GM18909 (cell line): ENCODE data around the gene ANP32A.

Source experiments
- ATAC-seq: cut with Tn5 transposase; IDR thresholded peaks from one replicate; pipeline ENCODE4 v1.9.1; 2021; ENCODE audit warnings: mild to moderate bottlenecking; ENCODE audit not compliant: unreplicated experiment, poor library complexity

The ANP32A gene

DNA sequence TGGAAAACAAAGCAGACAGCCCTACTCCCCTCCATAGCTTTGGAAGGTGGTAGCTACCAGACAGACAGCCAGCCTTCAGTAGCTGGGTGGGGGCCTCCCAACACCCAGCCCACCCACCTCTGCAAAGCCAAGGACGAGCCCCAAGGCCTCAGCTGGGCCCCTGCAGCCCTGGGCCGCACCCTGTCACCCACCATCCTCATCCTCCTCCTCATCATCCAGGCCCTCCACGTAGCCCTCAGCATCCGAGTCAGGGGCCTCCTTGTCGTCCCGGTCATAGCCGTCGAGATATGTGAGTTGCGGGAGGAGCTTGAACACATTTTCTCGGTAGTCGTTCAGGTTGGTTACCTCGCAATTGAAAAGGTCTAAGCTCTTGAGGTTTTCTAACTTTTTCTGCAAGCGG is 36.5 kb downstream of the ANP32A start:
- no peak for ATAC-seq

GRCh38 chr15:68783226-68784058 is 37.3 kb downstream of the ANP32A start:
- ATAC-seq: no peak

DNA sequence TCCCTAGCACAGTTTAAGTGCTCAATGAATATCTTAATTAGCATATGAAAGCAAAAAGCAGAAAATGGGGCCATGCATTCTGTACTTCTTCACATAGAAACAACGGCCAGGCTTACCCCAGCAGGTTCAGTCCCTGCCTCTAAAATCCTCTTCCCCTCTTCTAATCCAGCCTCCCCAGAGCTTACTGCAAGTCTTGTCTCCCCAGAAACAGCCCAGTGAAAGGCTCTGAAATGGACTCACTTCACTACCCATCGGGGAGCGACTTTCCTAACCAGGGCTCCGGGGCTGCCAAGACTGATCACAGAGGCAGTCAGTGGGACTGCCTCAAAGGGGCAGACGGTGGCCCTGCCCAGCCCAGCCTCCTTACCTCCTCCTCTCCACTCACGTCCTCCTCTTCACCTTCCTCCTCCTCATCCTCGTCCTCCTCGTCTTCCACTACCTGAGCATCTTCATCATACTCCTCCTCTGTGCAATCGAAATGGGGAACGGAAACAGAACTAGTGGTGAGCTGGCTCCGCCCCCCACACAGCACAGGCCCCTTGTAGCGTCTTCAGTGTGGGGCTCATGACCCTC is 38.0 kb downstream of the ANP32A start:
- no peak for ATAC-seq

- ATAC-seq: no peak
Observed at GRCh38 chr15:68781766-68782588, 38.7 kb downstream of the ANP32A start.

DNA sequence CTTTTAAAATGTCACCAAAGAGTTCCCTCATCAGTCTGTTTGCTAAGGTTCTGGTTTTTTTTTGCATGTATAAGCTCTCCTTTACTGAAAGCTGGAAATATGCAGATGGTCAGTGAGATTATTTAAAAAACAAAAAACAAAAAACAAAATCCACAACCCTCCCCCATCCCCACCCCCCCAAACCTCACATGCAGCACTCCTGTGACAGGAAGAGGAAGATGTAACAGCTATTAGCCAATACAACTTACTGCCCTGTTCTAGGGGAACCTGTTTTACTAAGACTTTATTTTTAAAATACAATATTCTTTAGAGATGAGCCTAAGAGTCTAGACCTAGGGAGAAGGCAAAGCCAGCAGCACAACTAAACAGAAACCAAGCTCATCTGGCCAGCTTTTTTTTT is 39.5 kb downstream of the ANP32A start:
- no peak for ATAC-seq

DNA sequence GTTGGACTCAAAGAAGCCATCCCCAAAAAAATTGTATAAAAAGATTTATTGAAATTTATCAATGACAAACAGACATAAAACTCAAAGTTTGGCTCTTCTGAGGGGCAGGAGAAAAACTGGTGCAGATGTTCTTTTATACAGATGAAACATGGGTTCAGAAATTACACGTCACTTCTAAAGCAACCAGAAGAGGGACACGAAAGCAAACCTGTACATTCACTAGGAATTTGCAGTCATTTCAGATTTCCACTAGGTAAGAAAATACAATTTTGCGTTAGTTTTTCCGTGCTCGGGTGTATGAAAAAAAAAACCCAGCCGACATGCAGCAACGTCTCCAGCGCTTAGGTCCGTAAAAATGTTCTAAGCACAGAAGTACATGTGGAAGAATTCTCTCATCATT is 41.8 kb downstream of the ANP32A start:
- ATAC-seq: no peak

DNA sequence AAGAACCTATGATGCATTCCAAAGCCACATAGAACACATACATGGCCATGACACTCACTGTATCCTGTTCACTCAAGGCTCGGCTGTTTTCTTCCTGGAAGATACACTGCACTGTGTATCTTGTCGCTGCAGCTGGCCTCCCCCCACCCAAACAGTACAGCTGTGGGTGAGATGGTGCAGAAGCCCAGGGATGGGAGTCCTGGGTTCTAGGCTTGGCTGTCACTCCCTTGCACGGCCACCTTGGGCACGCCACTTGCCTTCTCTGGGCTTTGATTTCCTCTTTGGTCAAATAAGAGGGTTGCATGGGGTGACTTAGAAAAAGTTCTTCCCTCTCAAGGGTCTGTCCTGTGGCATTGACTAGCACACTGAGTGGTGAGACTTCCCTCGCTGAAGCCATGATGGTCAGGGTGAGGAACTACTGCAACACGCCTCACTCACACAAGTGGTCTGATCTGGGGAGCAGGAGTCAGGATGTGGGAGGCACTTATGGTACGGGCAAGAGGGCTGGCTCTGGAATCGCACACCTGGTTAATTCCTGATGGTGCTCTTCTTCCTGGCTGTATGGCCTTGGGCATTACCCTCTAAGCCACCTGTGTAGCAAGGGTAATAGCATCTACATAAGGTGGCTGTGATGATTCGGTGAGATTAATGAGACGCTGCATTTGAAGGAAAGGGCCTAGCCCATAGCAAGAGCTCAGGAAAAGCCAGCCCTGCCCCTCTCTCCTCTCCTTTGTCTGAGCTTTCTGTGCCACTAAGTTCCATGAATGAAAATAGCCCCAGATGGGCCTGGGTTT is 44.0 kb downstream of the ANP32A start:
- no peak for ATAC-seq

- ATAC-seq: no peak
Observed at GRCh38 chr15:68775671-68776476, 44.8 kb downstream of the ANP32A start.

GRCh38 chr15:68775236-68775577 is 45.5 kb downstream of the ANP32A start:
- ATAC-seq: no peak

DNA sequence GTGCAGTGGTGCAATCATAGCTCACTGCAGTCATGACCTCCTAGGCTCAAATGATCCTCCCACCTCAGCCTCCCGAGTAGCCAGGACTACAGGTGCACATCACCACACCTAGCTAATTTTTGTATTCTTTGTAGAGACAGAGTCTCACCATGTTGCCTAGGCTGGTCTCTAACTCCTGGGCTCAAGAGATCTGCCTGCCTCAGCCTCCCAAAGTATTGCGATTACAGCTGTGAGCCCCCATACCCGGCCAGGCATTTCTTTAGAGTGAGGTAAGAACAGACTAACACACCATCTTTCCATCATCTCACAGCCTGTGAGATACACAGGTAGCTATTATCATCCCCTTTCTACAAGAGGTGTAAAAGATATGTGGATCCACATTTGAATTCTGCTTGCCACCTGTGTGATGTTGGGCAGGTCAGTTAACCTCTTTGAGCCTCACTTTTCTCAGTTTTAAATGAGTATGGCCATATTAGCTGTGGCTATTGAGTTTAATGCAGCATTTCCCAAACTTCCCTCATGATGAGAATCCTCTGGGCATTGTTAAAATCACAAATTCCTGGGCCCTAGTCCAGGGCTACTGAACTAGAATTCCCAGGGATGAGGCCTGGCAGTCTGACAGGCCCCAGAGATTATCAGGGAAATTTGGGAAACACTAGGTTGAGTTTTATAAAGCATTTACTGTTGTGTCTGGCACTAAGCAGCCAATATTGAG is 46.0 kb downstream of the ANP32A start:
- ATAC-seq: no peak

DNA sequence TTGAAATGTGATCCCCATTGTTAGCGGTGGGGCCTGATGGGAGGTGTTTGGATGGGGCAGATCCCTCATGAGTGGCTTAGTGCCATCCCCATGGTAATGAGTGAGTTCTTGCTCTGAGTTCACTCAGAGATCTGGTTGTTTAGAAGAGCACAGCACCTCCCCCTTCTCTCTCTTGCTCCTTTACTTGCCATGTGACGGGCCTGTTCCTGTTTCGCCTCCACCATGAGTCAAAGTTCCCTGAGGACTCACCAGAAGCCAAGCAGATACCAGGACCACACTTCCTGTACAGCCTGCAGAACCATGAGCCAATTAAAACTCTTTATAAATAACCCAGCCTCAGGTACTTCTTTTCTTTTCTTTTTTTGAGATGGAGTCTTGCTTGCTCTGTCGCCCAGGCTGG is 46.6 kb downstream of the ANP32A start:
- no peak for ATAC-seq

DNA sequence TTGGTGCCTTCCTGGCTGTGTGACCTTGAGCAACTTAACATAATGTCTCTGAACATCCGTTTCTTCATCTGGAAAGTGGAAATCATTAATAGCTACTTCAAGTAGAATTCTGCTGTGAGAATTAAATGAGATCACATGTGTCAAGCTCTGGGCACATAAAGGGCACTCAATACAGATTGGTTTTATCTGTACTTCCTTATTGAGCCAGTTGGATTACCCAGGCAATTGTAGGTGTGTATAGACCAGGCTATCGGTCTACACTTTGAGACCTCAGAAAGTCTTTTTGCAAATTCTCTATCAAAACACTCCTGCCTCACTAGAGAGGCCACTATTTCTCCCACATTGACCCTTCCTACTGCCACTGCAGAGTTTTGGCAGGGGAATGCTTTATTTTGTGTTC is 47.7 kb downstream of the ANP32A start:
- no peak for ATAC-seq

DNA sequence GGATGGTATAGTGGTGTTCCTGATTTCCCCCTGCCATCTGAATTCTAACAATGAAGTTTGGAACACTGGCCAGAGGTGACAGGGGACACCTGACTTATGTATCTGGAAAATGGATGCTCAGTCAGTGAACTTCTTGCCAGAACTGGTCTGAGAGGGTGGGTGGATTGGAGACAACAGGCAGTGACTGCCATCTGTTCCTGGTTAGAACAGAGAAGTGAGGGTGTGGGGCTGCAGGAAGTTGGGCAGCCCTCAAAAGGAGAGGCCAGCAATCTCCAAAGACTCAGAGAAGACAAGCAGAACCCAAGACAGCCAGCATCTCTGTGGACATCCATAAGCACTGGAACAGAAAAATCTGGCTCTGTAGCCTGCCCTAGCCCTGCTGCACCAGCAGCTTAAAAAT is 50.5 kb downstream of the ANP32A start:
- no peak for ATAC-seq

GRCh38 chr15:68769702-68770101 is 51.0 kb downstream of the ANP32A start:
- no peak for ATAC-seq

DNA sequence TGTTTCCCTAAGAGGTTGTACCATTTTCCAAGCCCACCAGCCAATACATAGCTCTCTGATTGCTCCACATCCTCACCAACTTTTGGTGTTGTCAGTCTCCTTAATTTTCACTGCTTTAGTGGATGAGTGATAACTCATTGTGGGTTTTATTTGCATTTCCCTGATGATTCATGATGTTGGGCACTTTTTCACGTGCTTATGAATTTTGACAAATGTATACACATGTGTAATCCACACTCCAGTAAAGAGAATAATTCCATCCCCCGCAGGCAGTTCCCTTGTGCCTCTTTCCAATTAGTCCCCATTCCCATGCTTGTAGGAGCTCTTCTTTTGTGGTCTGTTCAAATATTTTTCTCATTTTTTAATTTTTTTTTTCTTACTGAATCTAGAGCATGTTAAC is 52.4 kb downstream of the ANP32A start:
- no peak for ATAC-seq

DNA sequence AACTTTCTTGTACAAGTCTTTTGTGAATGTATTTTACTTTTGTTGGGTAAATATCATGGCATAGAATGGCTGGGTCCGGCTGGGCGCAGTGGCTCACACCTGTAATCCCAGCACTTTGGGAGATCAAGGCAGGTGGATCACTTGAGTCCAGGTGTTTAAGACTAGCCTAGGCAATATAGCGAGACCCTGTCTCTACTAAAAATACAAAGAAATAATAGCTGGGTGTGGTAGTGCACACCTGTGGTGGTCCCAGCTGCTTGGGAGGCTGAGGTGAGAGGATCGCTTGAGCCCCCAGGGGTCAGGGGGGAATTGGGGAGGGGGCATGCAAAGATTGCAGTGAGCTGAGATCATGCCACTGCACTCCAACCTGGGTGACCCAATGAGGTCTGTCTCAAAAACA is 52.9 kb downstream of the ANP32A start:
- ATAC-seq: no peak

DNA sequence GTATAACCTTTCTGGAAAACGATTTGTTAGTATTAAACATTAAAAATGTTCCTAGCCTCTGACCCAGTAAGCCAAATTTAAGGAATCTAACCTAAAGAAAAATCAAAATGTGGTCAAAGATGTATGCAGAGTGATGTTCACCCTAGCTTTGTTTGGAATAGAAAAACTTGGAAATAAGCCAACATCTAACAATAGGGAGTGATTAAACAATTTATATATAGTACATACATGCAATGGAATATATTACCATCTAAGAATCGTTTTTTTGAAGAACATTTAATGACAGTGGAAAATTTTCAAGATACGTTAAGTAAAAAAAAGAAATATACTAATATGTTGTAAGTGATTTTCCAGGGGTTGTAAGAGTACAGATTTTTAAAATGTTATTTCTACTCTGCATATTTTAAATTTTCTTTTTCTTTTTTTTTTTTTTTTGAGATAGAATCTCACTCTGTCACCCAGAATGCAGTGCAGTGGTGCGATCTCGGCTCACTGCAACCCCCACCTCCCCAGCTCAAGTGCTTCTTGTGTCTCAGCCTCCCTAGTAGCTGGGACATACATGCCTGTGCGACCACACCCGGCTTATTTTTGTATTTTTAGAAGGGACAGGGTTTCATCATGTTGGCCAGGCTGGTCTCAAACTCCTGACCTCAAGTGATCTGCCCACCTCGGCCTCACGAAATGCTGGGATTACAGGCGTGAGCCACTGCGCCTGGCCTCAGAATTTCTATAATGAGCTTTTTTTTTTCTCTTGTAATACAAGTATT is 54.9 kb downstream of the ANP32A start:
- ATAC-seq: no peak

GRCh38 chr15:68764090-68764489 is 56.6 kb downstream of the ANP32A start:
- no peak for ATAC-seq
